Non-pigmented ciliary epithelial cell (primary cell): ENCODE measurements around the gene CLDN22.

Source experiments
- DNase-seq: peaks from one replicate; pipeline ENCODE4 v3.0.0-alpha.2; 2010; ENCODE audit warnings: low read depth

Gene CLDN22

DNA sequence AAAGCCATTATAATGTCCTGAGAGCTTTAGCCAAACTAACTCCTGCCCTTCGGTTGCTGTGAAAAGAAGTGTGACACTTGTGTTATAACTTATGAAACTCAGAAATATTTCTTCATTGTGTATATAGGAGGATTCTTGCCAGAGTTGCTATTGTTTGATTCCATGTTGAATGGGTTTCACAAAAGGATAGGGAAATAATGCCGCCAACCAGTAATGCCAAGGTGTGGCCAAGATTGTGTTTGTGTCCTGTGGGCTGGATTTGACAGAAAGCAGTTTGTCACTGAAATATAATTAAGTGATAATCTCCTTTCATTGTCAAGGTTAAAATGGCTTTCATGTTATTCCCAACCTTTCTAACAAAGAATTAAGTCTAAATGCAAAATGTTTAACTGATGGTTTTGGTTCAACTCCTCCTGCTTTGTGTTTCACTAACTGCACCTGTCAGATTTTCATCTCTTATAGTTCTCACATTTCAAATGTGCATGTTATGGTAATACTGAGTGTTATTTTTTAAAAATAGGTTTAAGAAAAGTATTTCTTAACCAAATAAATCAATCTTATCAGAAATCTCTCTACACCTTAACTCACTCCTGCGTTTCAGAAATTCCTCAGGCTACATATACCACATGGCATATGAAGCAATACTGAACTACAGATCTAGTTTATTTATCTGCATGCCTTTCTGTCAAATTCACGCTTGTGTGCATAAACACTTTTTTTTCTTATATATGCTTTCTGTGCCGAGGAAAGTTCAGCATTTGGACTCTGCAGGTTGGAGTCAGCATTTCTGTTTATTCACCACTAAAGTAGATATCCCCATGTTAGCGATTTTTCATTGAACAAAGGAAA, at the start of gene CLDN22:
Gene CLDN22, minus strand, starts transcription at position 66 of the 849 bp plus-strand sequence. Its CDS starts 58 bp downstream, at position 8.
- no peak for DNase-seq

GRCh38 chr4:183369073-183369472, 49.0 kb upstream of the CLDN22 start:
- DNase-seq, result no peak

- no peak for DNase-seq
Observed at GRCh38 chr4:183366206-183366835, 46.2 kb upstream of the CLDN22 start.

- no peak for DNase-seq
Observed at GRCh38 chr4:183364025-183364424, 43.9 kb upstream of the CLDN22 start.

DNA sequence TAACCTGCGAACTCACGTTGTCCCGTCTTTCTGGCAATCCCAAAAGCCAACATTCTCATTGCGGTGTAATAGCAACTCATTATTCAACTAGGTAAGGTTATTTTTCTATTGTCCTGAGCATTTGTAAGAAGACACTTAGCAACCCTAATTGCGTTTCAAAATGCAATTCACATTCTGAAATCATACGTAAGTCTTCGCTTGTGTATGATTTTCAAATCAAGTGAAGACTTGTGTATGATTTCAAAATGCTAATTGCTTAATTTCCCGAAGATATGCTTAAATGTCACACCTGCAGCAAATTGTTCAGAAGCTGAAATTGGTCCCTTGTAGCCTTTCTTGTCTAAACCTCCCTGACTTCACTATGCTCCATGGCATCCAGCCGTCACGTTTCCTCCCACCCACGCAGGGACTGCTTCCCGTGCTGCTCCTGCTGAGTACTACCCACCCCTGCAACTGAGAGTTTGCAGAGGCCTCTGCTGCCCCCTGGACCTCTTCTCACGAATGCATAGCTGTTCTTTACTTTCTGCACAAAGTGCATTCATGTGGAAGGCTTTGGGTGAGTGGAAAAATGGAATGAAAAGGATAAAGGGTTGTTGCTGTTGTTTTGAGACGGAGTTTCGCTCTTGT, 43.0 kb upstream of the CLDN22 start:
- no peak for DNase-seq

DNA sequence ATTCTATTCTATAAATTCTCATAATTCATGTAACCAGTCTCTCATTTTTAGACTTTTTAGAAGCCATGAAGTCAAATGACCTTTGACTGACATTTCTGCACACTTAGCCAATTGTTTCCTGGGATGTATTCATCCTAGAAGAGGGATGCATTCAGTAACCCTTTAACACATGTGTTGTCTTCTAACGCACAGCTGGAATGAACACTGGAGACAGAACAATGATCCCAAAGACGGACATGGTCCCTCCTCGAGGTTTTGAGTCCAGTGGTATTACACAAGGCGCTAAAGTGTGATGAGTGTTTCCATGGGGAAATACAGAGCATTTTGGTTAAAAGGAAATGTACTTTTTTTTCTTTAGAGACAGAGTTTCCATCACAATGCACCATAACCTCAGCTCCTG, 42.0 kb upstream of the CLDN22 start:
- DNase-seq, result no peak

DNA sequence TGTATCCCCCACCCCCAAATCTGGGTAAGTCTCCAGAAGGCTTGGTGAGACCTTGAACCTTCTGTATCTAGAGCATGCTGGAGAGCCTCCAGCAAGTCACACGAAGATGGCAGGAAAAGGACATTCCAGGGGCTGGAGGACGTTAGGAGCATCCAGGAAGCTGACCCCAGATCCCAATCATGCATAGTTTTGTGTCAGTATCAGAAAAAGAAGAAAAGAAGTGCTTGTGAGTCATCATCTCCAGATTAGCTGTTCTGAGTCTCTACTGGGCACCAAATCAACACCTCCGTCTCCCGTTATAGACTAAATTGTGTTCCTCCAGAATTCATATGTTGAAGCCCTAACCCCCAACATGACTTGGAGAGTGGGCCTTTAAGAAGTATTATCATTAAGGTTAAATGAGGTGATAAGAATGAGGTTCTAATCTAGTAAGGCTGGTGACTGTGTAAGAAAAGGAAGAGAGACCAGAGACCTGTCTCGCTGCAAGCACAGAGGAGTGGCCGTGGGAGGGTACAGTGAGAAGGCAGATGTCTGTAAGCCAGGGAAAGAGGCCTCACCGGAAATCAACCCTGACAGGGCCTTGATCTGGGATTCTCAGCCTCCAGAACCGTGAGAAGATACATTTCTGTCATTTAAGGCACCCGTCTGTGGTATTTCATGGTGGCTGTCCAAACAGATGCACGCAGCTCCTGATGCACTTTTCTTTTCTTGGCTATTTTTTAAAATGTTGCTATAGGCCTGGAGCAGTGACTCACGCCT, 40.3 kb upstream of the CLDN22 start:
- DNase-seq, result no peak

DNA sequence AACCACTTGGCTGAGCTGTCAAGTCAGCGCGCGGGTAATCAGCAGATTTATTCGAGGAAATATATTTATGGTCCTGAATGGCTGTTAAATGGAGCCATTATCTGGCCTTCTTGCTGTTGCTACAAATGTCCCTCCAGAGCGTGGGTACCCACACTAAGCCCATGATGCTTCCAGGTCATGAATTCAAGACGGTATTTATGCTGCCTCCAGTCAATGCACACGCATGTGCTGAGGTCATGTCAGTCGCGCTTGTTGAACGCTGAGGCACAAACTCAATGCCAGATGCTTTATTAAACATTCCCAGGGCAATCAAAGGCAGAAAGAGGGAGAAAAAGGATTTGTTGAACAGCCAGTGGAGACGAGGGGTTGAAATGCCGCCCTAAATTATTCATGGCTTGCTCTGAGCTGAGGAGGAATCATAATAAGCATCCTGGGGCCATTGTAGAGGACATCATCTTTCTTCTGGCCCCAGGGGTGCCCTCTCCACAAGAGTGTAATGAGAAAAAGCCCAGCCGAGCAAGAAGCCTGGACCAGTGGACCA, 38.2 kb upstream of the CLDN22 start:
- no peak for DNase-seq

- no peak for DNase-seq
Observed at GRCh38 chr4:183356931-183357675, 37.0 kb upstream of the CLDN22 start.

- no peak for DNase-seq
Observed at GRCh38 chr4:183356173-183356830, 36.2 kb upstream of the CLDN22 start.

GRCh38 chr4:183355405-183355804, 35.3 kb upstream of the CLDN22 start:
- no peak for DNase-seq

DNA sequence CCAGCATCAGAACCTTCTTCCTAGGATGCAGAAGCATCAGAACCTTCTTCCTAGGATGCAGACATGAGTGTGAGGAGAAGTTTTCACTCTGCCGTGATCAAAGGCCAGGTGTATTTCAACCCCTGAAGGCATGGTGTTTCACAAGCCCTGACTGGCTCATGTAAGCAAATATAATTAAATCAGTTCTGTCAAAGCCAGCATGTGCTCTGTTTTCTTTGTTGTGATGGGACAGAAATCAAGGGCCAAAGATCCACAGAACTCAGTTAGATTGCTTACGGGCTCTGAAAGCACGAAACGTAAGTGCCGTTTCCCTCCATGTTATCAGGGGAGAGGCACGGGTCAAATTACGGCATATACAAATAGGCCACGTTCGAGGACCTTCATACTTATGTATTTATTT, 34.1 kb upstream of the CLDN22 start:
- no peak for DNase-seq

GRCh38 chr4:183353557-183353956, 33.5 kb upstream of the CLDN22 start:
- DNase-seq, result no peak

GRCh38 chr4:183352546-183352945, 32.5 kb upstream of the CLDN22 start:
- DNase-seq, result no peak

GRCh38 chr4:183350317-183351071, 30.4 kb upstream of the CLDN22 start:
- no peak for DNase-seq

- DNase-seq, result no peak
Observed at GRCh38 chr4:183349673-183350072, 29.6 kb upstream of the CLDN22 start.

DNA sequence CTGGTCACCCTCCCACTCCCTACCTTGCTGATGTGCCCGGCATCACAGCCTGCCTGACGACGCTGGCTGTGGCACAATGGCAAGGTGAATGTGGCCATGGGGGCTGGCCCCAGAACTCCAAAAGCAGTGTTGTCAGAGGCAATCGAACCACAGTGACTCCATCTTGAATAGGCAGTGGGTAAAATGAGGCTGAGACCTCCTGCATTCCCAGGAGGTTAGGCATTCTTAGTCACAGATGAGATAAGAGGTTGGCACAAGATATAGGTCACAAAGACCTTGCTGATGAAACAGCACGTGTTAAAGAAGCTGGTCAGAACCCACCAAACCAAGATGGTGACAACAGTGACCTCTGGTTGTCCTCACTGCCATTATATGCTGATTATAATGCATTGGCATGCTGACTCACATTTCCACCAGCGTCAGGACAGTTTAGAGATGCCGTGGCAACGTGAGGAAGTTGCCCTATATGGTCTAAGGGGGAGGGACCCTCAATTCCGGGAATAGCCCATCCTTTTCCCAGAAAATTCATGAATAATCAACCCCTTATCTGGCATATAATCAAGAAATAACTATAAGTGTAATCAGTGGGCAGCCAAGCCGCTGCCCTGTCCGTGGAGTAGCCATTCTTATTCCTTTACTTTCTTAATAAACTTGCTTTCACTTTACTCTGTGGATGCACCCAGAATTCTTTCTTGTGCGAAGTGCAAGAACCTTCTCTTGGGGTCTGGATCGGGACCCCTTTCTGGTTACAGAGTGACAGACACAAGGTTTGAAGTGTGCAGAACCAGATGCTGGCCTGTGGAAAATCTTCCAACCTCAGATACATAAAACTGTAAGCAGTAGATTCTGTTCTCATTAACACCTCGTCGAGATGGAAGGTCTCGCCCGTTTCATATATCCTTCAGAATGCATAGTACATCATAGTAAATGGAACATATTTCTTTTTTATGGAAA, 28.9 kb upstream of the CLDN22 start:
- no peak for DNase-seq

GRCh38 chr4:183348136-183348535, 28.1 kb upstream of the CLDN22 start:
- DNase-seq, result no peak

DNA sequence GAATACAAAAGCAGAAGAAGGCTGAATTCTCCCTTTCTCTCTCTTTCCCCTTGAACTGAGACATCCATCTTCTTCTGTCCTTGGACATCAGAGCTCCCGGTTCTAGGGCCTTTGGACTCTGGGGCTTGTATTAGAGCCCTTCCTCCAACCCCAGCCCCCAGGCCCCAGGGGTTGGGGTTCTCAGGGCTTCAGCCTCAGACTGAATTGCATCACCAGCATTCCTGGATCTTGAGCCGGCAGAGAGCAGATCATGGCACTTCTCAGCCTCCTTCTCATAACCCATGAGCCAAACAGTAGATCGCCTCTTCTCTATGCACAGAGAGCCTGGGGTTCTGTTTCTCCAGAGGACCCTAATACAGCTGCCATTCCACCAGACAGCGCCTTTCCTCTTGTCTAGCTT, 27.5 kb upstream of the CLDN22 start:
- no peak for DNase-seq
